Colonic mucosa (tissue), 4 donors: Measurements from ENCODE around the gene KMT2D. TPM values are rescaled to one million over a fixed set of nuclear protein-coding genes. Genes with fewer than 3 reads are reported as not detected.

Experiments used
- DNase-seq: peaks from one replicate; pipeline ENCODE4 v3.0.0-alpha.2; 2020
- H3K27ac ChIP-seq: fragments of 200-600 bp; one replicate; pipeline ENCODE4 v1.8.0; 2021
- H3K27me3 ChIP-seq: fragments of 200-600 bp; one replicate; pipeline ENCODE4 v1.8.0; 2021
- H3K36me3 ChIP-seq: fragments of 200-600 bp; one replicate; pipeline ENCODE4 v1.8.0; 2021
- H3K4me1 ChIP-seq: fragments of 200-600 bp; one replicate; pipeline ENCODE4 v1.8.0; 2021; ENCODE audit warnings: mild to moderate bottlenecking
- H3K4me3 ChIP-seq: fragments of 200-600 bp; one replicate; pipeline ENCODE4 v1.8.0; 2021
- H3K9ac ChIP-seq, 2 donors: one replicate each; pipeline ENCODE4 v1.7.0; 2013; ENCODE audit warnings: control low read depth in 2 of 2, low read depth in 2 of 2, low read length in 2 of 2
- H3K9me3 ChIP-seq: fragments of 200-600 bp; one replicate; pipeline ENCODE4 v1.8.0; 2021
- intact Hi-C: fragments of 100-400 bp; cut with DNase I; formaldehyde crosslinking; loops from one replicate; pipeline ENCODE4 v1.14.1; 2022
- total RNA-seq, 2 donors: library from RNA; stranded (reverse); fragmentation: NEBNext Ultra II Directional in 1 of 2; extraction: Animal tissue kit (Norgen Biotek cat#: 25700) in 1 of 2; gene quantifications; one replicate each; pipeline ENCODE4 v1.2.1, GENCODE V29; 2021
- TF ChIP-seq, protein P1 (sequence below): fragments of 200-600 bp; IDR thresholded peaks from one replicate; pipeline ENCODE4 v1.8.0; 2022; ENCODE audit warnings: antibody characterized with exemption, mild to moderate bottlenecking
- donor health status: healthy.
- donor health status: DM: no; HTN: no; CAD: no.
- donor health status: DM: no; HTN: no; CAD: no.

Gene KMT2D
- total RNA-seq, 2 donors from 2014 or later, result 50.2 to 87.5 TPM

DNA sequence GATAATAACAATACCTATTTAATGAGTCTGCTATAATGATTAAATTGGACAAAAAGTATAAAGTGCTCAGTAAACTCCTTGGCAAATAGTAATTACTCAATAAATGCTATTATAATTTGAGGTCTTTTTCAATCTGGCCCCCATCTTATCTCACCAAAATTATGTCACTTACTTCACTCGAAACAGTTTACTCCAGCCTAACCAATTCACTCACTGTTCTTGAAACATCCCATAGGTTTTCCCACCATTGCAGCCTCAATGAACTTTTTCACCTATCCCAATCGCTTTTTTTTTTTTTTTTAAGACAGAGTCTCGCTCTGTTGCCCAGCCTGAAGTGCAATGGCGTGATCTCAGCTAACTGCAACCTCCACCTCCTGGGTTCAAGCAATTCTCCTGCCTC, 24.6 kb downstream of the KMT2D start:
- no peak for DNase-seq
- peaks cover 12% of the 10 kb centered on the region for H3K36me3 ChIP-seq
- H3K27me3 ChIP-seq, result no peaks in the 10 kb centered on the region
- TF ChIP-seq, protein P1, sequence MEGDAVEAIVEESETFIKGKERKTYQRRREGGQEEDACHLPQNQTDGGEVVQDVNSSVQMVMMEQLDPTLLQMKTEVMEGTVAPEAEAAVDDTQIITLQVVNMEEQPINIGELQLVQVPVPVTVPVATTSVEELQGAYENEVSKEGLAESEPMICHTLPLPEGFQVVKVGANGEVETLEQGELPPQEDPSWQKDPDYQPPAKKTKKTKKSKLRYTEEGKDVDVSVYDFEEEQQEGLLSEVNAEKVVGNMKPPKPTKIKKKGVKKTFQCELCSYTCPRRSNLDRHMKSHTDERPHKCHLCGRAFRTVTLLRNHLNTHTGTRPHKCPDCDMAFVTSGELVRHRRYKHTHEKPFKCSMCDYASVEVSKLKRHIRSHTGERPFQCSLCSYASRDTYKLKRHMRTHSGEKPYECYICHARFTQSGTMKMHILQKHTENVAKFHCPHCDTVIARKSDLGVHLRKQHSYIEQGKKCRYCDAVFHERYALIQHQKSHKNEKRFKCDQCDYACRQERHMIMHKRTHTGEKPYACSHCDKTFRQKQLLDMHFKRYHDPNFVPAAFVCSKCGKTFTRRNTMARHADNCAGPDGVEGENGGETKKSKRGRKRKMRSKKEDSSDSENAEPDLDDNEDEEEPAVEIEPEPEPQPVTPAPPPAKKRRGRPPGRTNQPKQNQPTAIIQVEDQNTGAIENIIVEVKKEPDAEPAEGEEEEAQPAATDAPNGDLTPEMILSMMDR, result no peak
- no peak overlapping the region for H3K4me3 ChIP-seq
- no peak overlapping the region for H3K9ac ChIP-seq
- no peak overlapping the region for H3K27ac ChIP-seq
- intact Hi-C loops, result no loop called here
- H3K4me1 ChIP-seq, result no peaks in the 10 kb centered on the region
- no peaks in the 10 kb centered on the region for H3K9me3 ChIP-seq

DNA sequence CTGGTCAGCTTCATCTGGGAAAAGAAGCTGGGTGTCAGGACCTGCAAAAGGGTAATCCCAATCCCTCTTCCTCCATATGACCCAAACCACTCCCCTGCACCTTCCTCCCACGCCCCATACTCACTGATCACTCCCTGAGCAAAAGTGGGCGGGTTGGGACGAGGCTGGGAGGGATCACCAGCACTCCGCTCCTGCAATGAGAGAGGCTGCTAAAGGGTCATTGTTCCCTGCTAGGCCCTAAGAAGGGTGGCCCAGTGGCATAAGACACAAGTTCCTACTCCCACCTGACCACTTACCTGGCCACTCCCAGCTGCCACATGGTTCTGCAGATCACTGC, 26.3 kb downstream of the KMT2D start:
- H3K4me3 ChIP-seq, result no peak overlapping the region
- intact Hi-C loops, result no loop called here
- DNase-seq, result no peak
- H3K27me3 ChIP-seq, result no peaks in the 10 kb centered on the region
- peaks cover 11% of the 10 kb centered on the region for H3K36me3 ChIP-seq
- H3K9me3 ChIP-seq, result no peaks in the 10 kb centered on the region
- H3K4me1 ChIP-seq, result no peaks in the 10 kb centered on the region
- no peak overlapping the region for H3K27ac ChIP-seq
- TF ChIP-seq, protein P1, result no peak
- H3K9ac ChIP-seq, result no peak overlapping the region

DNA sequence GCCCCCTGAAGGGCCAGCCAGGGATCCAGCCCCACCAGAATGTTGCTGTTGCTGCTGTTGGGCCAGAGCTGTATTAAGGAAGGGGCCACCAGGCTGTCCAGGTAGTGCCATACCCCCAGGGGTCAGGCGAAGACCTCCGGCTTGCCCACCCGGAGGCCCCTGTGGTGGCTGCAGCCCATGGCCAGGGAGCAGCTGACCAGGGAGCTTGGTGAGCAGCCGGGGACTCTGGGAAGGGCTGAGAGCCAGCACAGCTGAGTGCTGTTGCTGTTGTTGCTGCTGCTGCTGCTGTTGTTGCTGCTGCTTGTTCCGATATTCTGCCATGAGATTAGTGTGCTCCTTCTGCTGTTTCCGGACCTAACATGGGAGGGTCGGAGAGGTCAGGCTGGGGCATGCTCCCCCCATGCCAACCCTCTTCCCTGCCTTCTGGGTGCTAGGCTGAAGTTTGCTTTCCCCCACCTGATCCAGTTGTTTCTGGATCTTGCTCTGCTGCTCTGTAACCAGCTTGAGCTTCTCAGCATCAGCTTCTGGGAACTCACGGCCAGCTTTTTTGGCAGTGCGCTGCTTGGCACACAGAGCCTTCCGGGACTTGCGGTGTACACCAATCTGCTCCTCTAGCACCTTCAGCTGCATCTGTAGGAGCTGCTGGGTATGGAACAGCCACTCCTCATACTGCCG, 26.8 kb downstream of the KMT2D start:
- Histone ChIP-seq H3K27me3 (no peaks in the 10 kb centered on the region), H3K9ac (no peak overlapping the region), H3K27ac (no peak overlapping the region), H3K36me3 (peaks cover 11% of the 10 kb centered on the region), H3K9me3 (no peaks in the 10 kb centered on the region), H3K4me1 (no peaks in the 10 kb centered on the region), H3K4me3 (no peak overlapping the region)
- DNase-seq, result no peak
- TF ChIP-seq, protein P1, result no peak
- intact Hi-C loops, result no loop called here

DNA sequence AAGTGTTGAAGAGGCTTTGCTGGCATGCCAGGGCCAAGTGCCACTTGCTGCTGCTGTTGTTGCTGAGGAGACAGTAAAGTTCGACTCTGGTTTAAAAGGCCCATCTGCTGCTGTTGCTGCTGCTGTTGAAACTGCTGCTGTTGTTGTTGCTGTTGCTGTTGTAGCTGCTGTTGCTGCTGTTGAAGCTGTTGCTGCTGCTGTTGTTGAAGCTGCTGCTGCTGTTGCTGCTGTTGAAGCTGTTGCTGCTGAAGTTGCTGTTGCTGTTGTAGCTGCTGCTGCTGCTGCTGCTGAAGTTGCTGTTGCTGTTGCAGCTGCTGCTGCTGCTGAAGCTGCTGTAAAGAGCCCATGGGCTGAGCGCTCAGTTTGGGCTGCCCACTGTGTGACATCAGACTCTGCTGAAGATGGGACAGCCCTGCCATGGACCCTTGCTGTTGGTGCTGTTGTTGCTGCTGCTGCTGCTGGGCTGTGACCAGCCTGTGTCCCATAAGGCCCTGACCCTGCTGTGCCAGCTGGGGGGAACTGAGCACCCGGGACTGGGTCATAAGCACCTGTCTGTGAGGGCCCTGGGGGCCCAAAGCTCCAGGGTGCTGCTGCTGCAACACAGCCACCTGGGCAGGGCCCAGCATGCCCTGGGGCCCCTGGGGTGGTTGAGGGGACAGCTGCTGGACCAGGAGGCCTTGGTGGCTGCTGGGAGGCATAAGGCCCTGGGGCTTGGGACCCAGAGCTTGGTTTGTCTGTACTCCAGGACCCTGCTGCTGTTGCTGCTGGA, 27.7 kb downstream of the KMT2D start:
- H3K4me1 ChIP-seq, result no peaks in the 10 kb centered on the region
- no peak overlapping the region for H3K9ac ChIP-seq
- no peak overlapping the region for H3K27ac ChIP-seq
- TF ChIP-seq, protein P1, result no peak
- DNase-seq, result no peak
- no peak overlapping the region for H3K4me3 ChIP-seq
- H3K36me3 ChIP-seq, result peaks cover 11% of the 10 kb centered on the region
- H3K27me3 ChIP-seq, result no peaks in the 10 kb centered on the region
- intact Hi-C loops, result no loop called here
- no peaks in the 10 kb centered on the region for H3K9me3 ChIP-seq

DNA sequence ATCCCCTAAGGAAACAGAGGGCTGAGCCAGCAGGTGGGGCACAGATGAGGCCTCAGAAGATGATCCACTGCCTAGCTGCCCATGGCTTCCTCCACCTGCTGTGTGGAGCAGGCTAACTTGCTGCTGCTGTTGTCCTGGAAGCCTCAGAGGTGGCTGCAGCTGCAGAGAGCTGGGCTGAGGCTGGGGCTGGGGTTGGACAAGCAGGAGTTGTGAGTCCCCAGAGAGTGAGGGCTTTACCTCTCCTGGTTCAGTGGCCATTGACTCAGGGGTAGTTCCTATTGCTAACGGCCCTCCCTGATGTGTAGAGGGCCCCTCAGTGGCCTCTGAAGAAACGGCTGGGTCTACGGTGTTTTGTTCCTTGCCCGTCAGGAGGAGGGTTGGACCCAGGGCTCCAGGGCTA, 28.3 kb downstream of the KMT2D start:
- intact Hi-C loops, result no loop called here
- Histone ChIP-seq H3K9ac (no peak overlapping the region), H3K27me3 (no peaks in the 10 kb centered on the region), H3K4me3 (no peak overlapping the region), H3K4me1 (no peaks in the 10 kb centered on the region), H3K9me3 (no peaks in the 10 kb centered on the region), H3K36me3 (peaks cover 11% of the 10 kb centered on the region), H3K27ac (no peak overlapping the region)
- DNase-seq, result no peak
- TF ChIP-seq, protein P1, result no peak
